Ovary (tissue), 9 donors: Measurements from ENCODE around the gene HNRNPU. TPM values are rescaled to one million over a fixed set of nuclear protein-coding genes. Genes with fewer than 3 reads are reported as not detected.

Experiments
- DNase-seq, 5 donors: peaks; one replicate each; pipeline ENCODE4 v3.0.0-alpha.2; 2019 to 2020
- H3K27ac ChIP-seq, 2 donors: fragments of 200-600 bp; one replicate each; pipeline versions ENCODE4 v1.5.1 to v1.8.0; 2019 to 2022
- H3K27me3 ChIP-seq: fragments of 200-600 bp; one replicate; pipeline ENCODE4 v1.8.0; 2022
- H3K36me3 ChIP-seq: fragments of 200-600 bp; sonication (generic); one replicate; pipeline ENCODE4 v1.5.1; 2019
- H3K4me1 ChIP-seq: one replicate; pipeline ENCODE4 v1.8.1; 2013; ENCODE audit warnings: mild to moderate bottlenecking, moderate library complexity; ENCODE audit not compliant: insufficient read depth
- H3K4me3 ChIP-seq: fragments of 200-600 bp; sonication (generic); one replicate; pipeline ENCODE4 v1.5.1; 2017
- H3K9me3 ChIP-seq, 2 donors: fragments of 200-600 bp in 1 of 2; sonication (generic) in 1 of 2; one replicate each; pipeline versions ENCODE4 v1.5.1 to v1.8.1; 2013 to 2019; ENCODE audit warnings: mild to moderate bottlenecking in 1 of 2, moderate library complexity in 1 of 2
- CTCF ChIP-seq, 3 donors: fragments of 450-650 bp in 2 of 3; fragments of 200-600 bp in 1 of 3; IDR thresholded peaks; one replicate each; pipeline versions ENCODE4 v1.5.1 to v1.8.0; 2016 to 2022; ENCODE audit warnings: antibody characterized with exemption in 3 of 3, mild to moderate bottlenecking in 1 of 3
- EP300 ChIP-seq: sonication (generic); formaldehyde crosslinking; IDR thresholded peaks from one replicate; pipeline ENCODE4 v1.6.1; 2017; ENCODE audit warnings: antibody characterized with exemption
- POLR2A ChIP-seq: fragments of 450-650 bp; IDR thresholded peaks from one replicate; pipeline ENCODE4 v1.6.1; 2017; ENCODE audit warnings: antibody characterized with exemption, mild to moderate bottlenecking, moderate library complexity
- WGBS, 3 donors: extraction: QIAGEN DNeasy Blood & Tissue Kit in 1 of 3; methylation state at CpG; one replicate each; pipeline versions ENCODE4 v1.1.5 to v1.1.7; 2013 to 2017; 5-methylcytosine and 5-hydroxymethylcytosine counted together
- intact Hi-C, 4 donors: fragments of 100-400 bp; cut with DNase I; formaldehyde crosslinking; loops; one replicate each; pipeline versions ENCODE4 v1.11.0 to v1.15.1; 2022 to 2023
- polyA plus RNA-seq, 2 donors: library from polyadenylated mRNA; stranded (reverse); fragments of 200-250 nt in 1 of 2; fragments of 350-450 nt in 1 of 2; fragmentation: Illumina TruSeq in 1 of 2; extraction: RNeasy Lipid Tissue Mini Kit (QIAGEN cat#74804) in 1 of 2; gene quantifications; one replicate each; pipeline ENCODE4 v1.2.3, GENCODE V29; 2013 to 2014
- total RNA-seq, 7 donors: library from RNA; depleted of rRNA in 2 of 7; stranded (reverse); fragments of >200 nt in 2 of 7; fragmentation: NEBNext Ultra II Directional in 3 of 7; extraction: Animal tissue kit (Norgen Biotek cat#: 25700) in 3 of 7; gene quantifications; one replicate each; pipeline versions ENCODE4 v1.1.0 to v1.2.4, GENCODE V29; 2016 to 2023
- donor health status: DM: no; HTN: no; CAD: no; lungs with moderate emphysema.
- donor health status: DM: no; HTN: no; CAD: no.
- donor health status: Bipolar disorder and iron deficiency.
- donor health status: DM: yes; HTN: yes; CAD: no.
- donor health status: DM: no; HTN: no; CAD: no.
- donor health status: DM: yes; HTN: yes; CAD: no.

HNRNPU gene
- total and polyA plus RNA-seq, 9 donors, result 163 to 408 (median 314) TPM

- H3K9me3 ChIP-seq, result no peaks in the 10 kb centered on the region
- H3K4me1 ChIP-seq, result peaks cover 3% of the 10 kb centered on the region
- H3K27me3 ChIP-seq, result no peaks in the 10 kb centered on the region
- TF ChIP-seq POLR2A, result no peak
- no peak for TF ChIP-seq EP300
- no peak for TF ChIP-seq CTCF (IDR thresholded peaks at IDR 0.05)
- 88 to 93% (median 89%) methylated on average over 4 of the region's 4 CpGs for WGBS, 3 donors
- intact Hi-C loops, result loop anchor here in 1 of 4 donors (10.0 kb wide), 1 partner anchor 215 kb away; the partner anchor contains the start of gene DESI2
- no peak for DNase-seq
- no peak overlapping the region for H3K27ac ChIP-seq
- no peaks in the 10 kb centered on the region for H3K36me3 ChIP-seq
- no peak overlapping the region for H3K4me3 ChIP-seq
Measured at GRCh38 chr1:244869950-244870349, 5.6 kb upstream of the HNRNPU start.

- Histone ChIP-seq H3K4me1 (peaks cover 4% of the 10 kb centered on the region), H3K27ac (no peak overlapping the region), H3K4me3 (no peak overlapping the region), H3K27me3 (no peaks in the 10 kb centered on the region), H3K9me3 (no peaks in the 10 kb centered on the region), H3K36me3 (no peaks in the 10 kb centered on the region)
- WGBS, 3 donors, result 93 to 94% (median 94%) methylated on average over 12 of the region's 12 CpGs
- intact Hi-C loops, result loop anchor here in 1 of 4 donors (10.0 kb wide), 1 partner anchor 215 kb away; the partner anchor contains the start of gene DESI2
- DNase-seq, result no peak
- no peak for TF ChIP-seq EP300
- TF ChIP-seq CTCF (IDR thresholded peaks at IDR 0.05), result no peak
- TF ChIP-seq POLR2A, result no peak
Measured at GRCh38 chr1:244869364-244869827, 5.1 kb upstream of the HNRNPU start.

- intact Hi-C loops, result loop anchor here in 1 of 4 donors (10.0 kb wide), 1 partner anchor 214 kb away; the partner anchor contains the start of gene DESI2
- DNase-seq, result no peak
- H3K4me1 ChIP-seq, result peaks cover 4% of the 10 kb centered on the region
- 93 to 94% (median 94%) methylated on average over 23 of the region's 23 CpGs for WGBS, 3 donors
- H3K9me3 ChIP-seq, result no peaks in the 10 kb centered on the region
- no peaks in the 10 kb centered on the region for H3K36me3 ChIP-seq
- no peak overlapping the region for H3K27ac ChIP-seq
- H3K27me3 ChIP-seq, result no peaks in the 10 kb centered on the region
- no peak for TF ChIP-seq EP300
- TF ChIP-seq POLR2A, result no peak
- no peak for TF ChIP-seq CTCF (IDR thresholded peaks at IDR 0.05)
- no peak overlapping the region for H3K4me3 ChIP-seq
Measured at GRCh38 chr1:244868484-244869363, 4.4 kb upstream of the HNRNPU start.

- TF ChIP-seq CTCF (IDR thresholded peaks at IDR 0.05) (no peak), EP300 (no peak), POLR2A (no peak)
- no peak for DNase-seq
- no peak overlapping the region for H3K27ac ChIP-seq
- H3K4me1 ChIP-seq, result peaks cover 4% of the 10 kb centered on the region
- intact Hi-C loops, result loop anchor here in 1 of 4 donors (10.0 kb wide), 1 partner anchor 212 kb away; the partner anchor contains the start of gene DESI2
- H3K9me3 ChIP-seq, result no peaks in the 10 kb centered on the region
- WGBS, 3 donors, result 88 to 94% (median 92%) methylated on average over 1 of the region's 1 CpG
- H3K4me3 ChIP-seq, result no peak overlapping the region
- H3K36me3 ChIP-seq, result no peaks in the 10 kb centered on the region
- no peaks in the 10 kb centered on the region for H3K27me3 ChIP-seq
Measured at GRCh38 chr1:244866355-244866754, 2.0 kb upstream of the HNRNPU start.
